Renal cortical epithelial cell (primary cell): ENCODE measurements around the gene CCDC149. TPM values are rescaled to one million over a fixed set of nuclear protein-coding genes. Genes with fewer than 3 reads are reported as not detected.
A peak's percentile ranks its signal among the peaks of the same experiment; 100 is the strongest.
"Not testable (repeated sequence)": the region's sequence is repeated elsewhere in the genome, so short reads cannot be mapped to it uniquely, and the experiment has no call there.

Source experiments
- DNase-seq: peaks from one replicate; pipeline ENCODE4 v3.0.0-alpha.2; 2011; ENCODE audit warnings: low read depth
- total RNA-seq: library from RNA; depleted of rRNA; stranded (reverse); fragments of >200 nt; gene quantifications from 2 replicates; pipeline ENCODE4 v1.2.3, GENCODE V29; 2014

Gene CCDC149
- total RNA-seq, 1 donor from 2014 or later, result 12.5 TPM

GRCh38 chr4:24917076-24917856 is 4.4 kb upstream of the CCDC149 start:
- no peak for DNase-seq

- DNase-seq, result no peak
Measured at GRCh38 chr4:24915121-24915922, 2.5 kb upstream of the CCDC149 start.

DNA sequence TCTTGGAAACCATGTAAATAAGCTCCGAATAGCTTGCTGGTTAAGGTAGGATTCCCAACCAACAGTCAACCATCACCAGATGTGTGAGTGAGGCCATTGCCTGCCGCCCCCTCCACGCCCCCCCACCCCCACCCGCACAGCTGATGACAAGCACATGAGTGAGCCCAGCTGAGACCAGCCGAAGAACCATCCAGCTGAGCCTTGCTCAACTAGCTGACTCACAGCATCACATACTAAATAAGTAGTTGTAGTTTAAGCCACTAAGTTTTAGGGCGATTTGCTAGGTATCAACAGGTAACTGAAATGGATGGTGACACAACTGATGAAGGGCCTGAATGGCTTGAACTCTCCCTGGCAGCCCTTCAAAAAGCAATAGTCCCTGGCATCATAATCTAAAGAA is 1.6 kb upstream of the CCDC149 start:
- DNase-seq, result no peak

DNA sequence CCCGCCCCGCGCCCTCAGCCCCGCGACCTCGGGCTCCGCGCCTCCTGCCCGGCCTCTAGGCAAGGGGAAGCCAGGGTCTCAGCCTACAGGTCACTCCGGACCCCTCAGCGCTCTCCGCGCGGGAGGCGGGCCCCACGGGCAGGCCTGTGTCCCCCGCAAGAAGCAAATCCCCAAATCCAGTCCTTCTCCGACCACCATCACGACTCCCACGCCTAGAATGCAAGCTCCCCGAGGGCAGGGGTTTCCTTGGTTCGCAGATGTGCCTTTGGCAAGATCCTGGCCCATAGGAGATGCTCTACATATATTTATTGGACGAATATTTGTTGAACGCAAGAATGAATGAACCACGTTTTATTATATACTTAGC is 260 bp upstream of the CCDC149 start:
- DNase-seq, result no peak

GRCh38 chr4:24910499-24910898 is 2.3 kb downstream of the CCDC149 start:
- DNase-seq, result no peak

- DNase-seq, result not testable (repeated sequence)
Measured at GRCh38 chr4:24909606-24910005, 3.2 kb downstream of the CCDC149 start.

GRCh38 chr4:24897639-24898038 is 15.2 kb downstream of the CCDC149 start:
- DNase-seq, result no peak

GRCh38 chr4:24896977-24897376 is 15.9 kb downstream of the CCDC149 start:
- no peak for DNase-seq

GRCh38 chr4:24896056-24896455 is 16.8 kb downstream of the CCDC149 start:
- no peak for DNase-seq

GRCh38 chr4:24895461-24895860 is 17.4 kb downstream of the CCDC149 start:
- DNase-seq, result no peak

DNA sequence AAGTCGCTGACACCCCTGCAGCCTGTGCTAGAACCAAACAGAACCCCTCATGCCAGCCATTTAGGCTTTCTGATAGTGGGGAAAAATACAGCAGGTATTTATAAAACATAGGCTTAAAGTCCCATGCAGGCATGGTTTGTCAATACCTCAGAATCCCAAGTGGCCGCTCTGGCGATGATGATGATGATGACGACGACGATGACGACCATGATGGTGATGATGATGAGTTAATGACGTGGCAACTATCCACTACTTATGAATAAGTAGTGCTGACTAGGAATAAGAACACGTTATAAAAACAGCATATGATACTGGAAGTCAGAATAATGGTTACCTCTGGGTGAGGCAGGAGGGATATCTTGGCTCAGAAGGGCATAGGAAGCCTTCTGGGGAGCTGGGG is 18.0 kb downstream of the CCDC149 start:
- DNase-seq, result no peak

DNA sequence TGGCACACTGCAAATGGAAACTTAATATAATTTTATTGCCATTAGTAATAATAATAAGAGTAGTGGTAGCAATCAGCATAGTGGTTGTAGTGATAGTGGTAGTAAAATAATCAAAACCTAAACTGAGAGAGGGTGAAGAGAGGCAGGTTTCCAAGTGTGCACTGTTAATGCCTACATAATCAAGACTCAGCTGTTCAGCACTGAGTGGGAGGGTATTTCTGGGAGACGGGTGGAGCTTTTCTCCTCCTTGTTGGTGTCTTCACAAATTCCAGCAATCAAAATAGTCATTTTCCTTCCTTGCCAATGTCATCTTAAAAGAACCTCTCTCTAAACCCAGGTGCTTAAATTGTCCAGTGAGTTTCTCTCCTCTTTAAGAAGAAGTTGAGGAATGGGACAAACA is 18.6 kb downstream of the CCDC149 start:
- DNase-seq, result no peak

GRCh38 chr4:24892778-24893177 is 20.1 kb downstream of the CCDC149 start:
- DNase-seq, result no peak

DNA sequence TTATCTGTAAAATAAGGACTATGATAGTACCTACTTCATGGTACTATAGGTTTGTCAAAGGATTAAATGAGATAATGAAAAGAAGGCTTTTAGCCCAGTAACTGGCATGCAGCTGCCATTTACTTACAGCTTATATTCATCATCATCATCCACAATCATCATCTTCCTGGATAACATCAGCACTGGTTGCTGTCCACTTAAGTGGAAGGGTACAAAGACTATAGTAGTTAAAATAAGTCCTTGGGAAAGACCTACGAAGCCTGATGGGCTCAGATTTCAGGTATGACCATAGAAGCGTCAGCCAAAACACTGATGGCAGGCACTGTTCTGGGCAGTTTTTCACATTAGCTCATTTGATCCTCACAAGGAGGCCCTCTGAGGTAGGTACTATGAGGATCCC is 20.6 kb downstream of the CCDC149 start:
- DNase-seq, result no peak

DNA sequence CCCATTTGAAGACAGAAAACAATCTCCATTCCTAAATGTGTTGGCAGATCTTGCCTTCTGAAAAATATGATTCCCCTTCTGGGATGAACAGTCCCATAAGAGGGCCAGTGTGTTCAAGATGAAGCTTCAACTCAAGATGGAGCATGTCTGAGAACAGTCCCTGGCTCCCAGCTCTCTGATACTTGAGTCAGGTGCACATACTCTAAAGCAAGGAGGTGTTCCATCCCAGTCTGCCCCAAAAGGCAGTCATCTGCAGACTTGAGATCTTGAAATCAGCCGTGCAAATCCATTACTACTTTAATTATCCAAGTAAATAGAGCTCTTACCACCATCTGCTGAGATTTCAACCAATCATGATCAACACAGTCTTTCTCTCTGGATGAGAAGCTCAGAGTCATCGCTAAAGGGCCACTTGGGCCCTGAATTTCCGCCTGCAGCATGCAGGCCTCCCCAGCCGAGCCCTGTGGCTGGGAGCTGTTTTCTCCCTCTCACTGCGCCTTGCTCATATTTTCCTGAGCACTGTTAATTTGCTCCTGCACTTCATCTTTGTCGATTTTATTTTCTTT is 22.2 kb downstream of the CCDC149 start:
- DNase-seq, result no peak

GRCh38 chr4:24889991-24890390 is 22.9 kb downstream of the CCDC149 start:
- DNase-seq, result no peak

GRCh38 chr4:24888475-24889344 is 24.1 kb downstream of the CCDC149 start:
- DNase-seq, result no peak

- DNase-seq, result no peak
Measured at GRCh38 chr4:24887881-24888430, 24.9 kb downstream of the CCDC149 start.

DNA sequence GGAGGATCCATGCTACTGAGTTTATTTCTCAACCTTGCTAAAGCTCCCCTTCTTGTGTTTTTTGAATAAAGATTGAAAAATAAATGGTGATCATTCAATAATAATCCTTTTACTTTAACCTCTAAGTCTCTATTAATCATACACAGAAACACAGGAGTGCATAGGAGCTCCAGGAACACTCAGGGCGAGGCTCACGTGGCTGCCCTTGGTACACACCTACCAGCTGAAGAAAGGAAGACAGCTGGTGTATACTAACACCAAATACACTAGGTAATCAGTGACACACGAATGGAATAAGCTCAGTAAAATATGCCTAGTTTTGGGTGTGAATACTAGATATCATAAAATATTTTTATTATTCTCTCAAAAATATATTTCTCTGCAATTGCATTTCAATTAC is 26.2 kb downstream of the CCDC149 start:
- no peak for DNase-seq

DNA sequence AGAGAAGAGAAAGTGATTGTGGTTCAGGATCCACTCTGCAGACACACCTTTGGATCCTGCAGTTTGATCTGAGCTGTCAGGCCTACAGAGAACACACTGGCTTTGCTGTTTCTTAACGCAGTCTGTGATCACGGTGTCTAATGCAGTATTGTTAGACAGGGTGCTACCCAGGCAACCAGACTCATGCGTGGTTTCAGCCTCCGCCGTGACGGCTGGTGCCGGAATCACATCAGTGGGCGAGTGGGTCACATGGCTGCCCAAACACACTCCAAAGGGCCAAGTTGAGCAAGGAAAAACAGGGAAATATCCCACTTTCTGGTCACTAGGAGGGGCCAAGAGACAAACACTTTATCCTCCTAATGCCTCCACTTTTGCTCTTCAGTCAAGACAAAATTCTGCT is 27.5 kb downstream of the CCDC149 start:
- DNase-seq, result peak; percentile 30

DNA sequence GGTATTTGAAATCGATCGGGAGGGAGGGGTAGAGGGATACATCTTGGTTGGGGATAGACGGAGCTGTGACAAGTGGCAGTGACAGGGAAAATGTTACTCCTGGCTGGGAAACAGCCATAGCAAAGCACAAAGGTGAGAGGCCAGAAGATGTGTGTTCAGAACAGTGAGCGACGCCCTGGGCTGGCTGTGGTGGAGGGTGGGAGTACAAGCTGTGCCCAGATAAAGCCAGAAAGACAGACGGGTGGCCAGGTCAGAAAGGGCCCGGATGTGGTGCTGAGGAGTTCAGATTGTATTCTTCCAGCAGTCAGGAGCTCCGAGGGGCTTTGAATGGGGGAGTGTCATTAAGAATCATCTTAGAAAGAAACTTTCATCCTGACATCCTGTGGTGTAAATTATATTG is 27.9 kb downstream of the CCDC149 start:
- no peak for DNase-seq
